Measurements from ENCODE around the gene ANKRD40CL.

Gene ANKRD40CL

DNA sequence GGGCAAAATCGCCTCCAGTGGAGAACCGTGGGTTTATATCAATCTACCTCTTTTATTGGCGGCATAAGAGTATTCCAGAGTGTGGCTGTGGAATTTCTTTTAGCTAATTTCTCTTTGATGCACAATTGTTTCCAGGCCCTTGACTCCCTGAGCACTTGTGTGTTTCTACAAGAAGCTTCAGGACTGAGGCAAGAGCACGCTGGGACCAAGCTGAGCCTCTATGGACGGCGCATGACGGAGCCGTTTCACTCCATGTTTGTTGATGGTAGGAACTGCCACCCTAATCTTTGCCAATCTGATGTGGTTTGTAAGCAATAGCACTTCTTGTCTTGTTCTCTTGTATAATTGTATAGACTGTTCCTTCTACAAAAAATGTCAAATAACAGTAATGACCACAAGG, 11.2 kb upstream of the ANKRD40CL start:
- DNase-seq, result no peak
- no peak overlapping the region for H3K4me3 ChIP-seq (ENCODE audit: insufficient read depth, low read depth, low read length, poor library complexity, severe bottlenecking)
- H3K9me3 ChIP-seq (ENCODE audit: control insufficient read depth, low read length), result no peaks in the 10 kb centered on the region
- H3K4me1 ChIP-seq (ENCODE audit: control insufficient read depth, insufficient read depth, low read length, poor library complexity, severe bottlenecking), result peaks cover 8% of the 10 kb centered on the region
- H3K27me3 ChIP-seq (replicated peaks; ENCODE audit: control insufficient read depth, insufficient read depth, low read length, poor library complexity, severe bottlenecking), result no peaks in the 10 kb centered on the region
- H3K36me3 ChIP-seq (ENCODE audit: control insufficient read depth, insufficient read depth, low read length), result no peaks in the 10 kb centered on the region
- no peak overlapping the region for H3K27ac ChIP-seq (ENCODE audit: insufficient read depth, low read length, poor library complexity, severe bottlenecking)

- no peaks in the 10 kb centered on the region for H3K9me3 ChIP-seq (ENCODE audit: control insufficient read depth, low read length)
- no peak for DNase-seq
- H3K36me3 ChIP-seq (ENCODE audit: control insufficient read depth, insufficient read depth, low read length), result no peaks in the 10 kb centered on the region
- H3K4me3 ChIP-seq (ENCODE audit: insufficient read depth, low read depth, low read length, poor library complexity, severe bottlenecking), result no peak overlapping the region
- peaks cover 8% of the 10 kb centered on the region for H3K4me1 ChIP-seq (ENCODE audit: control insufficient read depth, insufficient read depth, low read length, poor library complexity, severe bottlenecking)
- no peaks in the 10 kb centered on the region for H3K27me3 ChIP-seq (replicated peaks; ENCODE audit: control insufficient read depth, insufficient read depth, low read length, poor library complexity, severe bottlenecking)
- H3K27ac ChIP-seq (ENCODE audit: insufficient read depth, low read length, poor library complexity, severe bottlenecking), result no peak overlapping the region
These were observed 8.6 kb upstream of the ANKRD40CL start for GRCh38 chr17:50775926-50776325.

DNA sequence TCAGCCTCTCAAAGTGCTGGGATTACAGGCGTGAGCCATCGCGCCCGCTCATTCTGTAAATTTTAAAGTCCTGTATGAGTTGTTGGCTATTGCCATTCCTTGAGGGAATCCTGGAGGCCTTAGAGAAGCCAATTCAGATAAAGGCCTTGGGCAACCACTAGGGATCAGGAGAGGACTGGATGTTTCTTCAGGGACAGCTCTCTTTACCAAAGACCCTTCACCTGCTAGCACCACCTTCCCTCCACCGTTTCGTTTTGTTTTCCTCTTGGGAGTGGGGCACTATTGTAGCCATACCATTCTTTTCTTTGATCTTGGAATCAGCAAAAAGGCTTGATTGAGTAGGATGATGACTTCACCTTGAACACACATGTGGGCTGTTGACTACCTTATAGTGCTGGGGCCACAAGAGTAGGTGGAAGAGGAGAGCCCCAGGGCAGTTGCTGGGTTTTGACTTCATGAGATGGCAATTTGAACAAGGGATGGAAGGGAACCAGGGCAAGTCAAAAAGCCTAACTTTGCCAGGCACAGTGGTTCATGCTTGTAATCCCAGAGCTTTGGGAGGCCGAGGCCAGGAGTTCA, 7.0 kb upstream of the ANKRD40CL start:
- Histone ChIP-seq H3K36me3 (ENCODE audit: control insufficient read depth, insufficient read depth, low read length) (no peaks in the 10 kb centered on the region), H3K9me3 (ENCODE audit: control insufficient read depth, low read length) (no peaks in the 10 kb centered on the region), H3K27me3 (replicated peaks; ENCODE audit: control insufficient read depth, insufficient read depth, low read length, poor library complexity, severe bottlenecking) (no peaks in the 10 kb centered on the region), H3K4me1 (ENCODE audit: control insufficient read depth, insufficient read depth, low read length, poor library complexity, severe bottlenecking) (peaks cover 2% of the 10 kb centered on the region), H3K4me3 (ENCODE audit: insufficient read depth, low read depth, low read length, poor library complexity, severe bottlenecking) (no peak overlapping the region), H3K27ac (ENCODE audit: insufficient read depth, low read length, poor library complexity, severe bottlenecking) (no peak overlapping the region)
- no peak for DNase-seq

- Histone ChIP-seq H3K27me3 (replicated peaks; ENCODE audit: control insufficient read depth, insufficient read depth, low read length, poor library complexity, severe bottlenecking) (no peaks in the 10 kb centered on the region), H3K4me1 (ENCODE audit: control insufficient read depth, insufficient read depth, low read length, poor library complexity, severe bottlenecking) (no peaks in the 10 kb centered on the region)
- DNase-seq, result no peak
These were observed 4.9 kb upstream of the ANKRD40CL start for GRCh38 chr17:50771991-50772785.

GRCh38 chr17:50770346-50770745, 3.0 kb upstream of the ANKRD40CL start:
- no peaks in the 10 kb centered on the region for H3K9me3 ChIP-seq (ENCODE audit: control insufficient read depth, low read length)
- no peaks in the 10 kb centered on the region for H3K27me3 ChIP-seq (replicated peaks; ENCODE audit: control insufficient read depth, insufficient read depth, low read length, poor library complexity, severe bottlenecking)

More at GRCh38 chr17:50771991-50772785, 4.9 kb upstream of the ANKRD40CL start:
- Histone ChIP-seq H3K27ac (ENCODE audit: insufficient read depth, low read length, poor library complexity, severe bottlenecking) (no peak overlapping the region), H3K9me3 (ENCODE audit: control insufficient read depth, low read length) (no peaks in the 10 kb centered on the region), H3K36me3 (ENCODE audit: control insufficient read depth, insufficient read depth, low read length) (no peaks in the 10 kb centered on the region), H3K4me3 (ENCODE audit: insufficient read depth, low read depth, low read length, poor library complexity, severe bottlenecking) (no peak overlapping the region)

DNA sequence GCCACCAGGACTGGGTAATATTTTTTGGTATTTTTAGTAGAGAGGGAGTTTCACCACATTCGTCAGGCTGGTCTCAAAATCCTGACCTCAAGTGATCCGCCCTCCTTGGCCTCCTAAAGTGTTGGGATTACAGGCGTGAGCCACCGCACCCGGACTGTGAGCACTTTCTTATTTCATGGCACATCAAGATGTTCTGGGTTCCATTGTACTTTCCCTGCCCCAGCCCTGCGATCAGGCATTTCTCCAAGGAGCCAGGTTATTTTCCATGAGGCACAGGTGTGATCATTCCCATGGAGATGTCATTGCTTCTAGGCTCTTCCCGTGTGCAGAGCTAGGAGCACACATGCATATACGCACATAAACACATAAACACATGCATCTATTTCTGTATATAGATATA, 2.6 kb upstream of the ANKRD40CL start:
- DNase-seq, result no peak
- H3K27ac ChIP-seq (ENCODE audit: insufficient read depth, low read length, poor library complexity, severe bottlenecking), result no peak overlapping the region
- no peak overlapping the region for H3K4me3 ChIP-seq (ENCODE audit: insufficient read depth, low read depth, low read length, poor library complexity, severe bottlenecking)

More at GRCh38 chr17:50770346-50770745, 3.0 kb upstream of the ANKRD40CL start:
- DNase-seq, result no peak
- H3K4me3 ChIP-seq (ENCODE audit: insufficient read depth, low read depth, low read length, poor library complexity, severe bottlenecking), result no peak overlapping the region
- H3K36me3 ChIP-seq (ENCODE audit: control insufficient read depth, insufficient read depth, low read length), result no peaks in the 10 kb centered on the region
- no peak overlapping the region for H3K27ac ChIP-seq (ENCODE audit: insufficient read depth, low read length, poor library complexity, severe bottlenecking)
- H3K4me1 ChIP-seq (ENCODE audit: control insufficient read depth, insufficient read depth, low read length, poor library complexity, severe bottlenecking), result no peaks in the 10 kb centered on the region

DNA sequence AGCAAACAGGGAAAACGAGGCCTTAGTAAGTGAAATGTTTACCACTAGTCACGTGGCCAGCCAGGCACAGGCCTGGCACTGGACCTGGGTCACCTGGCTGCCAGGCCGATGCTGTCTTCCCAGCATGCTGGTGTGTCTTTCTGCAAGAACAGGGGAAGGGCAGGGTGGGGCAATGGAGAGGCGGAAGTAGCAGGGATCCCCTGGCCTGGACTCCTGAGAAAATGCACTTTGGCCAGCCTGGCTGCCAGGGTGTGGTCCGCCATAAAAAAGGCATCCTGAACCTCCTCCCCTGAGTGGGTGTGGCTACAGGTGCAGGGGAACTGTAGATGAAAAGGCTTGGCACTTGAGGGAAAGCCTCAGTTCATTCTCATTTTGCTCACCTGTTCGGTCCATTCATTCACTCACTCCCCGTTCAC, 1.0 kb upstream of the ANKRD40CL start:
- DNase-seq, result no peak
- no peak overlapping the region for H3K4me3 ChIP-seq (ENCODE audit: insufficient read depth, low read depth, low read length, poor library complexity, severe bottlenecking)
- no peaks in the 10 kb centered on the region for H3K9me3 ChIP-seq (ENCODE audit: control insufficient read depth, low read length)
- no peak overlapping the region for H3K27ac ChIP-seq (ENCODE audit: insufficient read depth, low read length, poor library complexity, severe bottlenecking)
- no peaks in the 10 kb centered on the region for H3K36me3 ChIP-seq (ENCODE audit: control insufficient read depth, insufficient read depth, low read length)
- peaks cover 4% of the 10 kb centered on the region for H3K4me1 ChIP-seq (ENCODE audit: control insufficient read depth, insufficient read depth, low read length, poor library complexity, severe bottlenecking)
- peaks cover 2% of the 10 kb centered on the region for H3K27me3 ChIP-seq (replicated peaks; ENCODE audit: control insufficient read depth, insufficient read depth, low read length, poor library complexity, severe bottlenecking)

More for the DNA sequence above, 2.6 kb upstream of the ANKRD40CL start:
- no peaks in the 10 kb centered on the region for H3K36me3 ChIP-seq (ENCODE audit: control insufficient read depth, insufficient read depth, low read length)
- no peaks in the 10 kb centered on the region for H3K4me1 ChIP-seq (ENCODE audit: control insufficient read depth, insufficient read depth, low read length, poor library complexity, severe bottlenecking)
- H3K9me3 ChIP-seq (ENCODE audit: control insufficient read depth, low read length), result no peaks in the 10 kb centered on the region
- no peaks in the 10 kb centered on the region for H3K27me3 ChIP-seq (replicated peaks; ENCODE audit: control insufficient read depth, insufficient read depth, low read length, poor library complexity, severe bottlenecking)

DNA sequence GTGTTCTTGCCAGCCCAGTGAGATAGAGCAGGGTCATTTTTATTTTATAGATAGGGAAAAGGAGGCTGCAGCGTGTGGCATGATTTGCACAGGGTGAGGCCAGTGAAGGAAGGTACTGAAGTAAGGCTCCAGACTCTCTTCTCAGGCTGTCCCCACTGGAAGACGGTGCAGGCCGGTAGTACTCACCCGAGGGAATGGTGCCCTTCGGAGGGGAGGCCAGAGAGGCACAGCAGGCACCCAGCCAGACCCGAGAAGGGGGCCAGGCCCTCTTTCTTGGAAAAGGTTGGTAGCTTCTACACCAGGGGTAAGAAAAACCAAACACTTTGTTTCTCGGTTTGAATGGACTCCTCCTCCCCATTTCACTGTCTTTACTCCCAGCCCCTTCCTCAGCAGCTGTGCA, 288 bp downstream of the ANKRD40CL start:
- H3K9me3 ChIP-seq (ENCODE audit: control insufficient read depth, low read length), result no peaks in the 10 kb centered on the region
- no peak for DNase-seq

DNA sequence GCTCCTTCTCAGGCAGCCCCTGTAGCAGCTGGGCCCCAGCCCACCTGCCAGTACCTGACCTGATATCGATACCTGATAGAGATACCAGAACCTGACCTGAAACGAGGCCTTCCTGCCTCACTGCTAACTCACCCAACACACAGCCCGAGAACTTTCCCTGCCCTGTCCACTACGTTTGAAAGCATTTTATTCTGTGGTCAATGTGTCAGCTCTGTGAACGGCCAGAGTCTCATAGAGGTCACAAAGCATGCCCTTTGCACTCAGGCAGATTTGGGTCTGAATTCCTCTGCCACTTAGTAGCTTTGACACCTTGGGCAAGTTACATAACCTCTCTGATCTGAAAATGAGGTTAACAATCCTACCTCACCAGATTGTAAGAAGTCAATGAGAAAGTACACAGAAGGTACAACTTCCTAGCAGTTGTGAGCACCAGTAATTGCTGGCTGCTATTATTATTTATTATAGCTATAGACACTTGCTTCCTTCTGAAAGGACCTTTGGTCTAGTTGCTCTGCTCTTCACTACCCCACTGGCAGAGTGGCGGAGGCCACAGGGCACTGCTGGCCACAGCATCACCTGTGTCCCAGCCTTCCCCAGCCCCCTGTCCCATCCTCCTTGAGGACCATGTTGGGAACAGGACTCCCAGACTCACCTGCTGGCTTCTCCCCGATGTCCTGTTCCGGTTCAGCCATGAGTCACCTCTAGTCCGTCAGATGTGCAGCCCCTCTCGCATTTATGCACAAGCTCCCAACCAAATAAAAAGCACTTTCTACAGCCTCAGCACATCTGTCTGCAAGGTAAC, 895 bp downstream of the ANKRD40CL start:
- H3K4me3 ChIP-seq (ENCODE audit: insufficient read depth, low read depth, low read length, poor library complexity, severe bottlenecking), result no peak overlapping the region
- no peak for DNase-seq
- no peak overlapping the region for H3K27ac ChIP-seq (ENCODE audit: insufficient read depth, low read length, poor library complexity, severe bottlenecking)
- H3K27me3 ChIP-seq (replicated peaks; ENCODE audit: control insufficient read depth, insufficient read depth, low read length, poor library complexity, severe bottlenecking), result peaks cover 2% of the 10 kb centered on the region
- H3K4me1 ChIP-seq (ENCODE audit: control insufficient read depth, insufficient read depth, low read length, poor library complexity, severe bottlenecking), result peaks cover 4% of the 10 kb centered on the region
- no peaks in the 10 kb centered on the region for H3K36me3 ChIP-seq (ENCODE audit: control insufficient read depth, insufficient read depth, low read length)
- H3K9me3 ChIP-seq (ENCODE audit: control insufficient read depth, low read length), result no peaks in the 10 kb centered on the region

More for the DNA sequence above, 288 bp downstream of the ANKRD40CL start:
- H3K4me1 ChIP-seq (ENCODE audit: control insufficient read depth, insufficient read depth, low read length, poor library complexity, severe bottlenecking), result peaks cover 4% of the 10 kb centered on the region
- peaks cover 2% of the 10 kb centered on the region for H3K27me3 ChIP-seq (replicated peaks; ENCODE audit: control insufficient read depth, insufficient read depth, low read length, poor library complexity, severe bottlenecking)
- H3K27ac ChIP-seq (ENCODE audit: insufficient read depth, low read length, poor library complexity, severe bottlenecking), result no peak overlapping the region
- no peaks in the 10 kb centered on the region for H3K36me3 ChIP-seq (ENCODE audit: control insufficient read depth, insufficient read depth, low read length)
- no peak overlapping the region for H3K4me3 ChIP-seq (ENCODE audit: insufficient read depth, low read depth, low read length, poor library complexity, severe bottlenecking)

Data from effector memory CD4-positive, alpha-beta T cell (primary cell).